NCI-H345 treated with DMSO at 0.1 percent for 48 hours (cell line): ENCODE data around the gene TSC2.
"Not testable (repeated sequence)": the region's sequence is repeated elsewhere in the genome, so short reads cannot be mapped to it uniquely, and the experiment has no call there.

Experiments used
- DNase-seq: peaks from one replicate; lab custom pipeline; 2025; ENCODE audit not compliant: unreplicated experiment; lab: John Stamatoyannopoulos, UW

Gene TSC2

GRCh38 chr16:2101581-2101980, 53.8 kb downstream of the TSC2 start:
- not testable (repeated sequence) for DNase-seq

- DNase-seq: no peak
These were observed 54.7 kb downstream of the TSC2 start for GRCh38 chr16:2102471-2102870.

DNA sequence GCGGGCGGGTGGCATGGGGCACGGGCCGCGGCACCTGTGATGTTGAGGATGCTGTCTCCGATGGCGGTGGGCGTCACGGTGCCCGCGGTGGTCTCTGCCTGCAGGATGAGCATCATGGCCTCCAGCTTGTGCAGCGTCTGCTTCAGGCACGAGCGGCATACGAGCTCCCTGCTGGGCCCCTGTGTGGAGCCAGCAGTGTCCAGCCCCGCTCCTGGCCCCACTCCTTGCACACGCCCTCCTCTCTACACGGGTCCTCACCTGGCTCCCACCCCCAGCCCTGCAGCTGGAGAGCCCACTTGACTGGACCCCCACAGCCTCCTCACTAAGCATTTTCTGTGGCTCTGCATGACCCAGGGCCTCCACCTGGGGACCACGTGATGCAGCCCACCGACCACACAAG, 56.7 kb downstream of the TSC2 start:
- peak; percentile 65 for DNase-seq

DNA sequence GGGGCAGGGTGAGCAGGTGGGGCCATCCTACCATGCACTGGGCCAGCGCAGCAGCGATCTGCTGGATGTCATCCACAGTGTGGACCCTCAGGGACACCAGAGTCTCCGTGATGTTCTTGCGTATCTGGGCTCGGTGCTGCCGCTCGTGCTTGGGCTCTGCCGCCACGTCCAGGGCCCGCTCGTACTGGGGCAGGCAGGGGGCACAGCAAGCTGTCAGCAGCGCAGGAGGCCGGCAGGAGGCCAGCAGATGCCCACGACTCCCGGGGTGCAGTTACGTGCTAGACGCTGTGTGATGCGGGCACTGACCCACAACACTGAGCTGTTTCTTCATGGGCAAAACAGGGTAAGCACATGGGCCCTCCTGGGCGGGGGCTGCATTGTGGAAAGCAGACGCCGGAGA, 57.5 kb downstream of the TSC2 start:
- not testable (repeated sequence) for DNase-seq

DNA sequence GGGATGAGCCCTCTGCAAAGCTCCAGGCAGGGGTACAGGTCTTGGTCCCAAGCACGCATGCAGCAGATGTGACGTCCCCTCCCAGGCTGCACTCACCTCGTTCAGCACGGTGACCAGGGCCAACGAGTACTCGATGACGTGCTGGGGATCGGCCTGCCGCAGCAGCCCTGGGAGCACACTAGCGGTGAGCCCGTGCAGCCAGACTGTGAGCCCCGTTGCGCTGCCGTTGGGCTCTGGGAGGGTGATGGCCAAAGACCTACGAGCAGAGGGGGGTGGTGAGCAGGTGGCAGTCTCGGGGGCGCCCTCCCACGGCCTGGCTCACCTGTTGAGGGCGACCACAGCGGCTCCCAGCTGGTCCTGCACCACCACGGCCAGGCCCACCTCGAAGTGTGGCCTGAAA, 58.0 kb downstream of the TSC2 start:
- DNase-seq: not testable (repeated sequence)

DNA sequence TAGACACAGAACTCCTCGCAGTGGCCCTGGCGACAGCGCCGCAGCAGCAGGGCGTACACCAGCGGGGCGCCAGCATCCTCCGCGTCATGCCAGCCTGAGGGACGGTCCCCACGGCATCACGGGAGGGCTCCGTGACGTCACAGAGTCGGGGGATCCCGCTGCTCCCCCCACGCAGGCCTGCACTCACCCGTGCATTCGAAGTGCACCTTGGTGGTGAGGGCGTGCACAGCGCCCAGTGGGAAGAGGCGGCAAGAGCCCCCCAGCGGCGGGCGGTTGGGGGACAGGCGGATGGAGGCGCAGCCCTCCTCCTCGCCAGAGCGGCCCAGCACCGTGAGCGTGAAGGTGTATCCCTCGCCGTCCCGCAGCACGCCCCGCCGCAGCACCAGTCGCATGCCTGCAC, 58.4 kb downstream of the TSC2 start:
- not testable (repeated sequence) for DNase-seq

GRCh38 chr16:2107121-2107790, 59.5 kb downstream of the TSC2 start:
- not testable (repeated sequence) for DNase-seq

DNA sequence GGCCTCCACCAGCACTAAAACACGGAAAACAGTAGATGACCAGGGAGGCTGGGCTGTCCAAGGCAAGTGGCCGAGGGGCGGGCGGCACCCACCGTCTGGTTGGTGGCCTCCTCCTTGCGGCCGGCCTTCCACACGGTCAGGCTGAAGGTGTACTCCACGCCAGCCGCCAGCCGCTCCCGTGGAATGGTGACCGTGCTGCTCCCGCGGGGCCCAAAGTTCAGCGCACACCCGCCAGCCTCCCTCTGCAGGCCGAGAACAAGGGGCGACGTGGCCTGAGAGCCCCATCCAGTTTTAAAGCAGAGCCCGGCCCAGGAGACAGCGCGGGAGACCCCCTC, 60.0 kb downstream of the TSC2 start:
- DNase-seq: not testable (repeated sequence)

- not testable (repeated sequence) for DNase-seq
These were observed 60.9 kb downstream of the TSC2 start for GRCh38 chr16:2108446-2109270.

DNA sequence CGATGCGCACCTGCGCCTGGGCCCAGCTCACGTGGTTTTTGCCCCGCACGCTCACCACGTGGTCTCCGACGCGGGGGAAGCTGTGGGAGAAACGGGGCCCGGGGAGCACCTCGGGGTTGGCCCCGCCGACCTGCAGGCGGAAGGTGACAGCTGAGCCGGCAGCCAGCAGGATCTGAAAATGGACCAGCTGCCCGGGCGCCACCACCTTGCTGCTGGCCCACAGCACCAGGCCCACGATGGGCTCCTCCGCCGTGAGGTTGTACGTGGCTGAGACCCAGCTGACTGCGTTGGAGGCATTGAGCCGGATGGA, 61.4 kb downstream of the TSC2 start:
- DNase-seq: not testable (repeated sequence)

DNA sequence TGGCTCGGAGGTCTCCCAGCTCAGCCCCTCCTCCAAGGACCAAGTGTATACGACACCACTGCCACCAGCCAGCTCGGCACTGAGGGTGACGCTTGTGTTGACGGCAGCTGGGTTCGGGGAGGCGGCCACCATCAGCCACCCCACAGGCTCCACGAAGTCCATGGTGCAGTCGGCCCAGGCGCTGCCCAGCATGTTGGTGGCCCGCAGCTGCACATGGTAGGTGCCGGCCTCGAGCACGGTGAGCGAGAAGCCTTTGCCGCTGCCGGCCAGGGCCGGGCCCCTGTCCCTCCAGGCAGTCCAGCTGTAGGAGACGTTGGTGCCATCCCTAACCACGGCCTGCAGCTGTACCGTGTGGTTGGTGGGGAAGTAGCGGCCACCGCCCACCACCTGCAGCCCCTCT, 62.1 kb downstream of the TSC2 start:
- not testable (repeated sequence) for DNase-seq

GRCh38 chr16:2110332-2111008, 62.7 kb downstream of the TSC2 start:
- not testable (repeated sequence) for DNase-seq

DNA sequence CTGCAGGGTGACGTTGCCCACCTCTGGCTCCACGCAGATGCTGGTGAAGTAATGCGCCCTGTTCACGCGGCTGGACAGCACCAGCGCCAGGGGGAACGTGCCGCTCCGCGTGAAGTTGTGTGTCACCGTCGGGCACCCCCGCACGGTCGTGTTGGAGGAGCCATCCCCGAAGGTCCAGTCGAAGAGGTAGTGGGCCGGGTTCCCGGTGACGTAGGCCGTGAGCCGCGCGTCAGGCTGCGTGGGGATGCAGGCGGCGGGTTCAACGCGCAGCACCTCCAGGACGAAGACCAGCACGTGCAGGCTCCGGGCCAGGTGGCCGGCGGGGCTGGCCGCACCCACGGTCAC, 63.2 kb downstream of the TSC2 start:
- not testable (repeated sequence) for DNase-seq

GRCh38 chr16:2111412-2112335, 63.9 kb downstream of the TSC2 start:
- DNase-seq: not testable (repeated sequence)

DNA sequence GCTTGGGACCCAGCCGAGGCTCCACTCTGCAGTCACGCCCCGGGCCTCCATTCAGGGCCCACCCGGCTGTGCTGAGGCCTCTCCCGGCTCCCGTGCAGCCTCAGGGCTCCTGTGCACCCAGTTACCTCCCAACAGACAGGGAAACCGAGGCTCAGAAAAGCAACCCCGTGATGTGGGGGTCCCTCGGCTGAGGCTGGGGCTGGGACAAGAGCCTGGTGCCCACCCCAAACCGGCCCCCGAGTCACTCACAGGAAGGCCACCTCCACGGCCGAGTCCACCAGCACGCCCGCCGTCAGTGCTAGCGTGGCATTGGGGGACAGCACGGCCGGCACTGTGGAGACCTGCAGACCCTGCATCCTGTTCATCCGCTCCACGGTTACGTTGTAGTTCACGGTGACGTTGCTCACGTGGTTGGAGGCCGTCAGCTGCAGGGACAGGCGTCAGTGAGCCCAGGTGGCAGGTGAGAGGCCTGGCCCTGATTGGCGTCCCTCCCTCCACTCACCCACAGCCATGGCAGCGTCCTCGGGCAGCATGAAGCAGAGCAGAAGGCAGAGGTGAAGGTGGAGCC, 64.8 kb downstream of the TSC2 start:
- DNase-seq: not testable (repeated sequence)

GRCh38 chr16:2114225-2114624, 66.4 kb downstream of the TSC2 start:
- DNase-seq: not testable (repeated sequence)

DNA sequence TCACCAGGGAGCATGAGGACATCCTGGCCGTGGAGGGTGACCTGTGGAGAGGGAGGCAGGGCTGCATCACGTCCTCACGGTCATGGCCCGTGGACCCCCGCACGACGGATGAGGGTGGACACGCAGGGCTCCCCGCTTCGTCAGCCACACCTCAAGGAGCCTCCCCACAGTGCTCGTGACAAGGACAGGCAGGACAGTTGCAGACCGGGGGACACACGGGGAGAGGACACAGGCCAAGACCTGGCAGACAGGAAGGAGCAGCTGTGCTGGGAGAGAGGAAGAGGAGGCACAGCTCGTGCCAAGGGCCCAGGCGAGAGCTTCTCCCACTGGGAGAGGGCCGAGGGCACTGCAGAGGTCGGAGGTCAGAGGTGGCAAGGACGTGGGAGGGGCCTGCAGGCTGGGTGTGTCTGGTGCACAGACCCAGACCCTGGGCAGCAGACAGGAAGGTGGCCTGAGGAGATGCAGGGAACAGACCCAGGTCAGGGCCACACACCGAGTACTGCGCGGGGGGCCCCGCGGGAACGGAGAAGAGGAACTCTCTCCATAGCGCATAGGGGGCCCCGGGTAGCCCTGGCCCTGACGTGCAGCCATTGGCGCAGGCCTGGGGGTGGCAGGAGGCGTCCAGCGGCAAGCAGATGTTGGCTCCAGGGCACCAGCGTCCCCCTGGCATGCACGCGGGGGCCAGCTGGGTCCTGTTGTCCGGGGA, 67.3 kb downstream of the TSC2 start:
- not testable (repeated sequence) for DNase-seq

DNA sequence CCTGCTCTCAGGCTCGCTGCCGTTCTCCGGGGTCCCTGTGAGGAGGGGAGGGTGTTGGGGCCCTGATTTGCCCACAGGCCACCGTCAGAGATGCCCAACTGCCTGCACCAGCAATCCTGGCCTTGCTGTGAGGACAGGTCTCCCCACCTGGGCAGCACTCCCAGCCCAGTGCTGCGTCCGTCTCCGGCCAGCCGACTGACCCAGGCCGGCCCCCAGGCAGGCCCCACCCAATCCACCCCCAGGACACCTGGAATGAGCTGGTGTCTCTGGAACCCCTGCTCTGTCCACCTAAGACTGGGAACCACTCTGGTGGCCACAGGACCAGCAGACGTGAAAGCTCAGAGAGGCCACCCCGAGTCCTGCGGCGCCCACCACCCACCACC, 67.8 kb downstream of the TSC2 start:
- no peak for DNase-seq

GRCh38 chr16:2116428-2116827, 68.6 kb downstream of the TSC2 start:
- DNase-seq: not testable (repeated sequence)

GRCh38 chr16:2117341-2117740, 69.6 kb downstream of the TSC2 start:
- DNase-seq: not testable (repeated sequence)
